CD4-positive, CD25-positive, alpha-beta regulatory T cell (primary cell): ENCODE data around the gene RAB4A. TPM values are rescaled to one million over a fixed set of nuclear protein-coding genes. Genes with fewer than 3 reads are reported as not detected.
"Not testable (repeated sequence)": the region's sequence is repeated elsewhere in the genome, so short reads cannot be mapped to it uniquely, and the experiment has no call there.

ENCODE experiments used
- ATAC-seq, 2 donors: fragments of 150-1000 bp; cut with Tn5 transposase; one replicate each; pipeline ENCODE4 v1.10.0; 2021; ENCODE audit warnings: low read depth in 2 of 2, moderate number of reproducible peaks in 2 of 2, moderate library complexity in 1 of 2
- DNase-seq, 3 donors: peaks; one replicate each; pipeline versions ENCODE4 v3.0.0 to v3.0.0-alpha.2; 2012 to 2022; ENCODE audit warnings: mixed read lengths in 1 of 3
- H3K27ac ChIP-seq: one replicate; pipeline ENCODE4 v1.7.0; 2013; ENCODE audit warnings: mild to moderate bottlenecking, low read length; ENCODE audit not compliant: insufficient read depth, poor library complexity, severe bottlenecking
- H3K27me3 ChIP-seq: one replicate; pipeline ENCODE4 v1.7.0; 2013; ENCODE audit warnings: low read length; ENCODE audit not compliant: control insufficient read depth, insufficient read depth
- H3K36me3 ChIP-seq: one replicate; pipeline ENCODE4 v1.7.0; 2013; ENCODE audit warnings: mild to moderate bottlenecking, low read length, moderate library complexity; ENCODE audit not compliant: control insufficient read depth, insufficient read depth
- H3K4me1 ChIP-seq: 2 replicates; pipeline ENCODE4 v1.7.0; 2013; ENCODE audit warnings: mild to moderate bottlenecking, low read length; ENCODE audit not compliant: insufficient read depth, control insufficient read depth, poor library complexity, severe bottlenecking
- H3K4me3 ChIP-seq: one replicate; pipeline ENCODE4 v1.7.0; 2013; ENCODE audit warnings: low read depth, mild to moderate bottlenecking, low read length, moderate library complexity
- H3K9me3 ChIP-seq, 2 experiments: 1 replicate in 1 of 2; 2 replicates in 1 of 2; pipeline ENCODE4 v1.7.0; 2013; ENCODE audit warnings: low read length in 2 of 2, mild to moderate bottlenecking in 1 of 2, moderate library complexity in 1 of 2; ENCODE audit not compliant: control insufficient read depth in 2 of 2
- H3K27ac Mint-ChIP-seq, 3 donors: one replicate each; pipeline ENCODE4 v1.8.0; 2020 to 2022; ENCODE audit warnings: mild to moderate bottlenecking in 3 of 3, mixed read lengths in 3 of 3, moderate library complexity in 2 of 3
- H3K27me3 Mint-ChIP-seq: one replicate; pipeline ENCODE4 v1.8.0; 2022; ENCODE audit warnings: mild to moderate bottlenecking, mixed read lengths
- H3K36me3 Mint-ChIP-seq: one replicate; pipeline ENCODE4 v1.8.0; 2020; ENCODE audit warnings: mixed read lengths
- H3K4me1 Mint-ChIP-seq, 4 donors: one replicate each; pipeline ENCODE4 v1.8.0; 2020 to 2022; ENCODE audit warnings: mixed read lengths in 4 of 4, mild to moderate bottlenecking in 1 of 4
- H3K4me3 Mint-ChIP-seq, 4 donors: one replicate each; pipeline ENCODE4 v1.8.0; 2020 to 2022; ENCODE audit warnings: mild to moderate bottlenecking in 4 of 4, mixed read lengths in 4 of 4, moderate library complexity in 3 of 4
- H3K9me3 Mint-ChIP-seq, 7 donors: one replicate each; pipeline ENCODE4 v1.8.0; 2020 to 2022; ENCODE audit warnings: mixed read lengths in 7 of 7, mild to moderate bottlenecking in 3 of 7, moderate library complexity in 2 of 7
- polyA plus RNA-seq, 4 donors: library from polyadenylated mRNA; unstranded; fragments of 300-500 nt; fragmentation: Illumina TruSeq; gene quantifications; one replicate each; pipeline ENCODE4 v1.2.3, GENCODE V29; 2021
- total RNA-seq: library from RNA; stranded (reverse); gene quantifications from one replicate; pipeline ENCODE4 v1.2.3, GENCODE V29; 2022

Gene RAB4A
- total and polyA plus RNA-seq, 5 donors from 2014 or later = 23.2 to 33.4 (median 24.6) TPM

DNA sequence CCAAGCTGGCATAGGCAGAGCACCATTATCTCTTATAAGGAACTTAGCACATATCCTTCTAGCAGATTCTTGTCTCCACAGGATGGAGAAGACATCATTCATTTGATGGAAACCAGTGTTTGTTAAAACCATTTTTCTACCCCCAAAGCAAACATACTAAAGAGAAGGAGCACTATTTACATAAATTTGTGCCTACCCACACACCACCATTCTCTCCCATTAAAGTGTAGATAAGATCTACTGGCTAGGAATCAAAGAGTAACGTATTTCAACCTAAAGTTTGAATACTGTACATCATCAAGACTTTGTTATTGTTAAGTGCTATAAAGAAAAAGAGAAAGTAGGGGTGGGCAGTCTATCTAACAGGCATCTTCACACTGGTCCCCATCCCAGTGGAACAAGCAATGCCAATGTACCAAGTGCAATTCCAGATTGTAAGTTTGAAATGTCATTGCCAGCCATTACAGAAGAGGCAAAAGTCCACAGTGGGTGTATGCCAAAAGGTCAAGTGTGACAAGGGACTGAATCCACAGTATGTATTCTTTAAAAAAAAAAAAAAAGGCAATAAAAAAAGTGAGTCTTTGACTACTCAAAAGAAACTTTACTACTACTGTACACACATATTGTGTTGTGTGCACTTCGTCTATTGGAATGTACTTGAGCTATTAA is 53.1 kb downstream of the RAB4A start:
- no peak overlapping the region for H3K4me3 Mint-ChIP-seq
- H3K27ac Mint-ChIP-seq = peak overlapping the region in 2 of 3 donors; percentile 33 to 60
- DNase-seq = no peak
- H3K36me3 ChIP-seq = peaks cover 31% of the 10 kb centered on the region
- no peaks in the 10 kb centered on the region for H3K9me3 ChIP-seq
- H3K36me3 Mint-ChIP-seq = peaks cover 44% of the 10 kb centered on the region
- no peaks in the 10 kb centered on the region for H3K27me3 ChIP-seq
- peaks cover 17% of the 10 kb centered on the region for H3K4me1 ChIP-seq
- no peak overlapping the region for H3K27ac ChIP-seq
- no peaks in the 10 kb centered on the region for H3K27me3 Mint-ChIP-seq
- ATAC-seq = no peak
- H3K4me3 ChIP-seq = no peak overlapping the region
- H3K4me1 Mint-ChIP-seq = peaks cover 13 to 40% (median 15%) of the 10 kb centered on the region in 4 donors
- no peaks in the 10 kb centered on the region for H3K9me3 Mint-ChIP-seq

- Mint-ChIP-seq H3K4me3 (peak overlapping the region in 3 of 4 donors; percentile 60 to 81 (median 71)), H3K36me3 (peaks cover 36% of the 10 kb centered on the region), H3K27me3 (no peaks in the 10 kb centered on the region), H3K4me1 (peaks cover 12 to 42% (median 13%) of the 10 kb centered on the region in 4 donors), H3K9me3 (peaks cover 0 to 1% (median 0%) of the 10 kb centered on the region in 7 donors), H3K27ac (peak overlapping the region; percentile 87 to 99 (median 98))
- no peak for ATAC-seq
- Histone ChIP-seq H3K9me3 (no peaks in the 10 kb centered on the region), H3K27me3 (no peaks in the 10 kb centered on the region), H3K4me3 (peak overlapping the region; percentile 67), H3K36me3 (peaks cover 21% of the 10 kb centered on the region), H3K4me1 (peaks cover 17% of the 10 kb centered on the region), H3K27ac (peak overlapping the region; percentile 58)
- DNase-seq = no peak
Observed at GRCh38 chr1:229325401-229325800, 54.5 kb downstream of the RAB4A start.

GRCh38 chr1:229325853-229326487 is 55.1 kb downstream of the RAB4A start:
- ATAC-seq = peak in 1 of 2 donors; percentile 63
- peaks cover 17% of the 10 kb centered on the region for H3K4me1 ChIP-seq
- peak overlapping the region; percentile 58 for H3K27ac ChIP-seq
- H3K9me3 ChIP-seq = no peaks in the 10 kb centered on the region
- H3K36me3 ChIP-seq = peaks cover 21% of the 10 kb centered on the region
- Mint-ChIP-seq H3K36me3 (peaks cover 32% of the 10 kb centered on the region), H3K4me3 (peak overlapping the region; percentile 0 to 81 (median 66)), H3K27me3 (no peaks in the 10 kb centered on the region), H3K9me3 (peaks cover 0 to 1% (median 0%) of the 10 kb centered on the region in 7 donors), H3K4me1 (peaks cover 12 to 42% (median 13%) of the 10 kb centered on the region in 4 donors), H3K27ac (peak overlapping the region; percentile 87 to 99 (median 98))
- H3K27me3 ChIP-seq = no peaks in the 10 kb centered on the region
- H3K4me3 ChIP-seq = peak overlapping the region; percentile 67
- peak in 2 of 3 donors; percentile 46 to 55 for DNase-seq

GRCh38 chr1:229326601-229327000 is 55.7 kb downstream of the RAB4A start:
- Mint-ChIP-seq H3K36me3 (peaks cover 29% of the 10 kb centered on the region), H3K9me3 (peaks cover 0 to 1% (median 0%) of the 10 kb centered on the region in 7 donors), H3K4me1 (peaks cover 12 to 42% (median 13%) of the 10 kb centered on the region in 4 donors), H3K27ac (peak overlapping the region; percentile 87 to 99 (median 98)), H3K4me3 (peak overlapping the region in 3 of 4 donors; percentile 60 to 75 (median 71)), H3K27me3 (no peaks in the 10 kb centered on the region)
- peak overlapping the region; percentile 43 for H3K4me3 ChIP-seq
- ATAC-seq (peak in 1 of 2 donors; percentile 41), DNase-seq (peak in 2 of 3 donors; percentile 42 to 50)
- H3K9me3 ChIP-seq = no peaks in the 10 kb centered on the region
- H3K27ac ChIP-seq = peak overlapping the region; percentile 58
- H3K27me3 ChIP-seq = no peaks in the 10 kb centered on the region
- peaks cover 17% of the 10 kb centered on the region for H3K4me1 ChIP-seq
- H3K36me3 ChIP-seq = peaks cover 21% of the 10 kb centered on the region

DNA sequence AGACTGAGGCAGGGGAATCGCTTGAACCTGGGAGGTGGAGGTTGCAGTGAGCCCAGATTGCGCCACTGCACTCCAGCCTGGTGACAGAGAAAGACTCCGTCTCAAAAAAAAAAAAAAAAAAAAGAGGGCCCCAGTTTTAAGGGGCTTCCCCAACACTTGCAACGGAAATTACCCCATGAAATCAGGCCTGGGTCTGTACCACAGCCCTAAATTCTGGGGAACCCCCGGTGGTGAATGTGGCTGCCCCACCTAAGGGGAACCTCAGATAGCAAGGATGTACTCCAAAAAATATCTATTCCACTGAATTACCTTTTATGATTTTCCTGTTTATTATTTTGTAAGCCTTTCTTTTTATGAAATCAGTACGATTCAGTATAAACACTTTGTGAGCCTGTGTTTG is 56.9 kb downstream of the RAB4A start:
- DNase-seq = peak in 2 of 3 donors; percentile 29 to 36
- Histone ChIP-seq H3K36me3 (peaks cover 20% of the 10 kb centered on the region), H3K4me1 (peaks cover 17% of the 10 kb centered on the region)
- peaks cover 12 to 42% (median 13%) of the 10 kb centered on the region in 4 donors for H3K4me1 Mint-ChIP-seq
- H3K9me3 ChIP-seq, H3K4me3 ChIP-seq, H3K27ac ChIP-seq, H3K27me3 Mint-ChIP-seq, H3K9me3 Mint-ChIP-seq, H3K27me3 ChIP-seq: not testable (repeated sequence)
- ATAC-seq = peak in 1 of 2 donors; percentile 45
- H3K4me3 Mint-ChIP-seq = peak overlapping the region in 2 of 4 donors; percentile 8 to 40
- H3K36me3 Mint-ChIP-seq = peaks cover 23% of the 10 kb centered on the region
- H3K27ac Mint-ChIP-seq = peak overlapping the region in 1 of 3 donors; percentile 99

- Mint-ChIP-seq H3K9me3 (peaks cover 0 to 4% (median 0%) of the 10 kb centered on the region in 7 donors), H3K4me3 (no peak overlapping the region), H3K4me1 (peaks cover 12 to 42% (median 13%) of the 10 kb centered on the region in 4 donors), H3K27me3 (no peaks in the 10 kb centered on the region), H3K36me3 (peaks cover 19% of the 10 kb centered on the region), H3K27ac (peak overlapping the region in 2 of 3 donors; percentile 33 to 72)
- no peak for ATAC-seq
- Histone ChIP-seq H3K4me3 (no peak overlapping the region), H3K4me1 (peaks cover 17% of the 10 kb centered on the region), H3K27ac (no peak overlapping the region), H3K9me3 (no peaks in the 10 kb centered on the region), H3K36me3 (peaks cover 10% of the 10 kb centered on the region), H3K27me3 (no peaks in the 10 kb centered on the region)
- DNase-seq = no peak
Observed at GRCh38 chr1:229328598-229329362, 57.9 kb downstream of the RAB4A start.

DNA sequence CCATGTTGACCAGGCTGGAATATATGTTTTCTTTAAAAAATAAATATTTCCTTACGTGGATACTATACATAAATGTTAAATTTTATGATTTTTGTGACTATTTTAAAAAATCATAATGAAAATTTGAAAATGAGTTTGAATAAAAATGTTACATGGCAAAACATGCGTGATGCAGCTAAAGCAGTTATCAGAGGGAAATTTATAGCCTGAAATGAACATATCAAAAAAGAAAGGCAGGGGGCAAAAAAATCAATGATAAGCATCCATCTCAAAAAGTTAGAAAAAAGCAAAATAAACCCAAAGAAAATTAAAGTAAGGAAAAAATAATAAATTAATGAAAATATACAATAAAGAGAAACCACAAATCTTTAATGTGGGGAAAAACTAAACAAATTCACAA is 63.4 kb downstream of the RAB4A start:
- no peak for ATAC-seq
- Mint-ChIP-seq H3K27me3 (peaks cover 13% of the 10 kb centered on the region), H3K4me1 (peaks cover 5 to 19% (median 11%) of the 10 kb centered on the region in 4 donors), H3K36me3 (peaks cover 9% of the 10 kb centered on the region), H3K4me3 (no peak overlapping the region), H3K27ac (no peak overlapping the region), H3K9me3 (peaks cover 0 to 4% (median 2%) of the 10 kb centered on the region in 7 donors)
- H3K27me3 ChIP-seq = no peaks in the 10 kb centered on the region
- H3K9me3 ChIP-seq = peaks cover 2 to 4% of the 10 kb centered on the region in 2 experiments
- H3K36me3 ChIP-seq = peaks cover 4% of the 10 kb centered on the region
- no peaks in the 10 kb centered on the region for H3K4me1 ChIP-seq
- H3K4me3 ChIP-seq = no peak overlapping the region
- DNase-seq = no peak
- H3K27ac ChIP-seq = no peak overlapping the region
